ENCODE results near the gene ZBTB7C. TPM values are rescaled to one million over a fixed set of nuclear protein-coding genes. Genes with fewer than 3 reads are reported as not detected.
A peak's percentile ranks its signal among the peaks of the same experiment; 100 is the strongest.

The ZBTB7C gene
- total and polyA plus RNA-seq, 2 donors: 4.6 to 8.6 TPM

GRCh38 chr18:48151421-48152065 is 257.6 kb downstream of the ZBTB7C start:
- Histone ChIP-seq H3K4me3 (ENCODE audit: low read depth, low read length) (no peak overlapping the region), H3K36me3 (ENCODE audit: insufficient read depth) (no peaks in the 10 kb centered on the region), H3K4me1 (ENCODE audit: insufficient read depth) (no peaks in the 10 kb centered on the region), H3K27ac (ENCODE audit: low read depth) (no peak overlapping the region)
- no peak for DNase-seq (ENCODE audit: extremely low spot score)
- 78% methylated on average over 11 of the region's 11 CpGs for WGBS

DNA sequence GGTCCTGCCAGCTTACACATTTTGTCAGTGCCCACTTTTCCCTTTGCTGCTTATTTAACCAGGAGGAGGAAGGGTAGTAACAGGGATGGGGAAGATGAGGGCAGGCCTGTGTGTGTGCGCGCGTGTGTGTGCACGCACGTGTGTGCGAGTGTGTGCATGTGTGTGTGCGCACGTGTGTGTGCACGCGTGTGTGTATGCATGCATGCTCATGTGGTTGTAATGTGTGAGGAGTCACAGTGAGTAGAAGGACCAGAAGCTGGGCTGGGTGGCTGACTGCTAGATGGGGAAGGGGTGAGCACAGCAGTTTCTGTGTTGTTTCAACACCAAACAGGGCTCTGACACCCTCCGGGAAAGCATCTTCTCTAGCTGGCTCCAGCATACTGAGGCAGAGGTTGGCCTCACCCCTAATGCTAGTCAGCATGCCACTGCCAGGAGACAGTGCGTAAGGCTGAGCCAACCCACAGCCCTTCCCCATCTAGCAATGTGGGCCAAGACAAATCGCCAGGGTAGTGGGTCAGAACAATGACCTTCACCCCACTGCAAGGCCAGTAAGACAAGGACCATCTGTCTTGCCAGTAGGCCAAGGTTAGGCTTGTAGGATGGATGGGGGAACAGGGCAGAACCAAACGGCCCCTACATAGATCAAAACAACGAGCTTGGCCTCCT is 260.0 kb downstream of the ZBTB7C start:
- no peak overlapping the region for H3K27ac ChIP-seq (ENCODE audit: low read depth)
- 93% methylated on average over 15 of the region's 15 CpGs for WGBS
- H3K4me1 ChIP-seq (ENCODE audit: insufficient read depth): no peaks in the 10 kb centered on the region
- H3K36me3 ChIP-seq (ENCODE audit: insufficient read depth): no peaks in the 10 kb centered on the region
- no peak for DNase-seq (ENCODE audit: extremely low spot score)
- H3K4me3 ChIP-seq (ENCODE audit: low read depth, low read length): no peak overlapping the region

GRCh38 chr18:48142994-48143393 is 266.2 kb downstream of the ZBTB7C start:
- Histone ChIP-seq H3K36me3 (ENCODE audit: insufficient read depth) (no peaks in the 10 kb centered on the region), H3K4me3 (ENCODE audit: low read depth, low read length) (no peak overlapping the region), H3K27ac (ENCODE audit: low read depth) (no peak overlapping the region), H3K4me1 (ENCODE audit: insufficient read depth) (no peaks in the 10 kb centered on the region)
- WGBS: 94% methylated on average over 1 of the region's 1 CpG
- DNase-seq (ENCODE audit: extremely low spot score): no peak

DNA sequence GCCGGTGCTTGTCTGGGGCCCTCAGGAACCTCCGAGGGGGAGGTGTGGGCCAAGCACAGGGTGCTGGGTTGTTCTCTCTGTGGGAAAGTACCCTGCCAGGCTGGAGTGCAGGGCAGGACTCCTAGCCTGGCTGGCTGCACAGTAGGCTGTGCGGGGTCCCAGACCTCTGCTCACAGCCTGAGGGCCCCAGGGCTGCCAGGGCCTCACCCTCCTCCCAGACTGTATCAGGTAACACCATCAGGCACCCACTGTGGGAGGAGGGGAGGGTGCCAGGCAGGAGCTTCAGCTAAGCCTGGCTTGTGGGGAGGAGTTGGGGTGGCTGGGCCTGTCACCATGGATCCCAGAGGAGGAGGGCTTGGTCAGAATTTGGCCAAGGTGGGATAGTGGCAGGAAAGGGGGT is 266.8 kb downstream of the ZBTB7C start:
- H3K4me1 ChIP-seq (ENCODE audit: insufficient read depth): no peaks in the 10 kb centered on the region
- no peak for DNase-seq (ENCODE audit: extremely low spot score)
- H3K27ac ChIP-seq (ENCODE audit: low read depth): no peak overlapping the region
- no peak overlapping the region for H3K4me3 ChIP-seq (ENCODE audit: low read depth, low read length)
- no peaks in the 10 kb centered on the region for H3K36me3 ChIP-seq (ENCODE audit: insufficient read depth)
- 87% methylated on average over 3 of the region's 3 CpGs for WGBS

DNA sequence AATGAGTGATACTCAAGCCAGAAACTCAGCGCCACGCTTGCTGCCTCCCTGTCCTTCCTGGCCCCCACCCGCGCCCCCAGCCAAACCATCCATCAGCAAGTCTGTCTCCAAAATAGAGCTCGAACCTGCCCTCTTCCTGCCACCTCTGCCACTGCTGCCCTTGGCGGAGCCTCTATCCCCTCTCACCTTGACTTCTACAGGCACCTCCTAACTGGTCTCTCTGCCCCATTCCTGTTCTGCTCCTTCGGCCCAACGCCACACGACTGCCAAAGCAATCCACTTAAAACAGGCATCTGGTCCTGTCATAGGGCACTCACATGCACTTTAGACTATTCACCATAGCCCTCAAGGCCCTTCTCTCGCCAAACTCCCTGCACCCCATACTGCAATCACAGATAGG is 268.5 kb downstream of the ZBTB7C start:
- no peak overlapping the region for H3K27ac ChIP-seq (ENCODE audit: low read depth)
- WGBS: 93% methylated on average over 10 of the region's 10 CpGs
- H3K36me3 ChIP-seq (ENCODE audit: insufficient read depth): no peaks in the 10 kb centered on the region
- DNase-seq (ENCODE audit: extremely low spot score): no peak
- H3K4me3 ChIP-seq (ENCODE audit: low read depth, low read length): no peak overlapping the region
- H3K4me1 ChIP-seq (ENCODE audit: insufficient read depth): no peaks in the 10 kb centered on the region

- Histone ChIP-seq H3K36me3 (ENCODE audit: insufficient read depth) (no peaks in the 10 kb centered on the region), H3K27ac (ENCODE audit: low read depth) (peak overlapping the region; percentile 18), H3K4me1 (ENCODE audit: insufficient read depth) (no peaks in the 10 kb centered on the region), H3K4me3 (ENCODE audit: low read depth, low read length) (no peak overlapping the region)
- no peak for DNase-seq (ENCODE audit: extremely low spot score)
- 59% methylated on average over 14 of the region's 14 CpGs for WGBS
Measured at GRCh38 chr18:48139431-48140347, 269.5 kb downstream of the ZBTB7C start.

DNA sequence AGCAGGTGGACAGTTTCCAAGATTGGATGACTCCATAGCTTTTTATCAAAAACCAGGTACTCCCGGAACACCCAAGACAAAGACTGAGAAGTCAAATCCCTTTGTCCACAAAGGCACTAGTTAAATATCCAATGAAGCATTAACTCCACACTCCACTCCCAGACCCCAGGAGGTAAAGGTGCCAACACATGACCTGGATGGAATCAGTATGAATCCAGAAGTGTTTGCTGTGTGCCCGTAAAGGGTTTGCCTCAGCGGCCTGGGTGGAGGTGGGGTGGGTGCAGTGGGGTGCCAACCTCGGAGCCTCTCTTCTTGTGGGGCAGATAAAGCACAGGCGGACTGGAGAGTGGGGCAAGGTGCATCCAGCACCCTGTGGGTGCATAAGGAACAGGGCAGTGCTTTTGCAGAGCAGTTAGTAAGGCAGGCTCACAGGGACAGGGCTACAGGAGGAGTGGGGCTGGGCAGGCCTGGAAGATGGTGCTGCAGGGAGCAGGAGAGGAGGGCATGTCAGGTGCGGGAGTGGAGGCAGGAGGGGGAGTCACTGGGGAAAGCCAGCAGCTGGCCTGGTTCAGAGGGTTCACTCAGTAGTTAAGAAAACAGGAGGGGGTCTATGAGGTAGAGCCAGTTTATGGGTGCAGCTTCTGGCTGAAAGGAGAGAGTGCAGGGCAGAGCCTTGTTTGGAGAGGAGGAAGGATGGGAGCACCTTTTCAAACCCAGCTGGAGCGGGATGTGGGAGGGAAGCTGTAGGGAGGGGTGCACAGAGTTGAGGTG is 270.3 kb downstream of the ZBTB7C start:
- no peaks in the 10 kb centered on the region for H3K4me1 ChIP-seq (ENCODE audit: insufficient read depth)
- DNase-seq (ENCODE audit: extremely low spot score): no peak
- H3K4me3 ChIP-seq (ENCODE audit: low read depth, low read length): no peak overlapping the region
- 81% methylated on average over 7 of the region's 7 CpGs for WGBS
- H3K36me3 ChIP-seq (ENCODE audit: insufficient read depth): no peaks in the 10 kb centered on the region
- no peak overlapping the region for H3K27ac ChIP-seq (ENCODE audit: low read depth)

DNA sequence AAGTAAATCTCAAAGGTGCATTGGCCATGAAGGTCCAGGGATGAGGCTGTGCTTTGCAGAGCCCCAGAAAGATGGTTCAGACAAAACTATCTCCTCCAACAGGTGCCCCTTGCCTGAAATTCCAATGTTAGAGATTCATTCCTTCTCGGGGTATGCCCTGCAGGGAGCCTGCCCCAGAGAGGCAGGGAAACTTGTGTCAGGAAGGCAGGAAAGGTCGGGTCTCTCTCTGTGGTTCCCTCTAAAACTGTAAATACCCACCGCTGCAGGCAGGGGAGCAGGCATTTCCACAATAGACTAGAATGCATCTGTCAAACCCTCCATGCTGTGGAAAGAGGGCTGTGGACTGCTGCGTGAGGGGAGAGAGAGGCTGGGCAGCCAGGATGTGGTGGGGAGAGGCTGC is 271.0 kb downstream of the ZBTB7C start:
- no peak overlapping the region for H3K27ac ChIP-seq (ENCODE audit: low read depth)
- H3K4me3 ChIP-seq (ENCODE audit: low read depth, low read length): no peak overlapping the region
- no peak for DNase-seq (ENCODE audit: extremely low spot score)
- H3K36me3 ChIP-seq (ENCODE audit: insufficient read depth): no peaks in the 10 kb centered on the region
- WGBS: 79% methylated on average over 4 of the region's 4 CpGs
- no peaks in the 10 kb centered on the region for H3K4me1 ChIP-seq (ENCODE audit: insufficient read depth)

DNA sequence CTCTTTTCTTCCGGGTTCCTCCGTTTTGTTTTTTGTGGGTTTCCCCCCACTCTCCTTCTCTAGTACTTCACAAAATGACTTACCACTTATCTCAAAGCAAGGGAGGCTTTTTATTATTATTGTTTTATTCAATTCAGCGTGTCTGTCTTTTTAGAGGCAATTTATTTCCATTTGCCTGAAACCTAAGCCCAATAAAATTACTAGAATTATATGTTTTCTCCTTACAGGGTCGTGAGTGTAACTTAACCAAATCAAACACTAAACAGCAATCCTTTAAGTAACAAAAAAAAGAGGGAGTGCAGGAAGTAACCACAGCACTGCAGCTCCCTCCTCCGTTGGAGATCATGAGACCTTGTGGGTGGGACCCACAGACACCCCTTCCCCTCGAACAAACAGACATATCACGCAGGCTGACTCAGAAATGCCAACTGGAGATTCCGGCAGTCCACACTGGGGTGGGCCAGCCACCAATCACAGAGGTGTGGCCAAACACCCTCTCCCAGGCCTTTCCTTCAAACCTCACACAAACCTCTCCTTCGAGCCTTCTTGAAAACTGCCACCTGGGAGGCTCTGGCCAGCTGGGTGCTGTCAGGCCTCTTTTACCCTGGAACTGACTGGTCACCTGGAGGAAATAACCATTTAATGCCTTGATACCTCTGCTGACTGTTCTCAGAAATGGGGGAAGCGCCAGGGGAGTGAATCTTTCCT is 271.7 kb downstream of the ZBTB7C start:
- no peak overlapping the region for H3K27ac ChIP-seq (ENCODE audit: low read depth)
- no peak for DNase-seq (ENCODE audit: extremely low spot score)
- no peaks in the 10 kb centered on the region for H3K4me1 ChIP-seq (ENCODE audit: insufficient read depth)
- H3K4me3 ChIP-seq (ENCODE audit: low read depth, low read length): no peak overlapping the region
- H3K36me3 ChIP-seq (ENCODE audit: insufficient read depth): no peaks in the 10 kb centered on the region
- WGBS: 65% methylated on average over 10 of the region's 10 CpGs

GRCh38 chr18:48136827-48137373 is 272.3 kb downstream of the ZBTB7C start:
- H3K4me3 ChIP-seq (ENCODE audit: low read depth, low read length): peak overlapping the region; percentile 59
- H3K4me1 ChIP-seq (ENCODE audit: insufficient read depth): no peaks in the 10 kb centered on the region
- no peaks in the 10 kb centered on the region for H3K36me3 ChIP-seq (ENCODE audit: insufficient read depth)
- H3K27ac ChIP-seq (ENCODE audit: low read depth): peak overlapping the region; percentile 67
- 8% methylated on average over 51 of the region's 51 CpGs for WGBS
- no peak for DNase-seq (ENCODE audit: extremely low spot score)

DNA sequence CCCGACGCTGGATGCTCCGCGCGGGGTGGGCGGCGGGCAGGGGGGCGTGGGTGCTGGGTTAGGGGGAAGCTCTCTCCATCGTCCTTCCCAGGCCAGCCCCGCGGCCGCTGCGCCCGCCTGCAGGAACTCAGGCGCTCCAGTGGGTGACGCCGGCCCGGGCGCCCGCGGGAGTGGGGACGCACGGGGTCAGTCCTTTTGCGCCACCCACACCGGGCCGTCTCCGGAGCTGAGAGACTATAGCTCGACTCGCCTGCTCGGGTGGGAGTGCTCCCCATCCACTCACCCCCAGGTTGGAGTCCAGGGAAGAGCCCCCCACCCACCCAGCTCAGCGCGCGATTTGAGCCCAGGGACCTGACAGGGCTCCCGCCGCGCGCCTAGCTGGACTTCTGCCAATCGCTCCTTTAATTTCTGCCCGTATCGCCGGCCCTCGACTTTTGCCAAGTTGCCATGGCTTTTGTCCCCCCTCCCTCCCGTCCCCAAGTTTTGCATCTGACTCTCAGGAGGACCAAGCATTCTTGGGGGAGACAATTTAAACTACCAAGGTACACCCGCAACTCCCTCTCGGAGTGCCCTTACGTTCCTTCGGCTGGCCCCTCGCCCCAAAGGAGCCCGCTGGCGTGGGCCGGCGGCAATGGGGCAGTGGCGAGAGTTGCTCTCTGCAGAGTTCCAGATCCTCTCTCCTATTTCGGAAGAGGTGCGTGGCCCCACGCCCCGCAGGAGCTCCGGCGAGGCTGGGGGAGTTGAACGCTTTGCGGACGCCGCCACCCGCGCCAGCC is 272.9 kb downstream of the ZBTB7C start:
- Histone ChIP-seq H3K27ac (ENCODE audit: low read depth) (peak overlapping the region; percentile 67), H3K4me1 (ENCODE audit: insufficient read depth) (no peaks in the 10 kb centered on the region), H3K4me3 (ENCODE audit: low read depth, low read length) (peak overlapping the region; percentile 59), H3K36me3 (ENCODE audit: insufficient read depth) (no peaks in the 10 kb centered on the region)
- no peak for DNase-seq (ENCODE audit: extremely low spot score)
- under 1% methylated on average over 65 of the region's 65 CpGs for WGBS

DNA sequence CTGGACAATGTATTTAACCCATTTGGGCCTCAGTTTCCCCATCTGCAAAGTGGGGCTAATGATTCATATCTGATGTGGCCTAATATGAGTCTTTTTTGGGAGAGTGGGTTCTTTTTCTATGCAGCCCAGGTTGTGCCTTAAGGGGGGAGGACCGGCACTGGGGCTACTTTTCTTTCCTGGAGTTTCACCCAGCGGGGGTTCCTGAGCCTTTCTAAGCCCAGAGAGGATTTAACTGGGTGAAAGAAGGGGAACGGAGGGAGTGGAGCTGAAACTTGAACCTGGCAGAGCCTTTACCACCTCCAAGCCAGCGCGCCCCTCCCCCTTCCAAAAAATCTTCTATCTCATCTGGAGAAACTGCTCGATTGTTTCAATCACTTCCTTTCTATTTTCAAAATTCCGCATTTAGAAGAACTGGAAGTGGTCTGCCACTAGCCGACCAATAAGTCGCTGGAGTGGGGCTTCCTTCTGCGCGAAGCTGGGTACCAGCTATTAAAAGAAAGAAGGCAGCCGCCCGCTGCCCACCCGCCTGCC is 273.7 kb downstream of the ZBTB7C start:
- Histone ChIP-seq H3K27ac (ENCODE audit: low read depth) (no peak overlapping the region), H3K36me3 (ENCODE audit: insufficient read depth) (no peaks in the 10 kb centered on the region), H3K4me3 (ENCODE audit: low read depth, low read length) (peak overlapping the region; percentile 59), H3K4me1 (ENCODE audit: insufficient read depth) (no peaks in the 10 kb centered on the region)
- DNase-seq (ENCODE audit: extremely low spot score): no peak
- 24% methylated on average over 14 of the region's 14 CpGs for WGBS

All from urinary bladder (tissue), 4 donors.